HepG2 (cell line): ENCODE results near the gene YPEL3. TPM values are rescaled to one million over a fixed set of nuclear protein-coding genes. Genes with fewer than 3 reads are reported as not detected.
A peak's percentile ranks its signal among the peaks of the same experiment; 100 is the strongest.

ENCODE experiments used
- ARHGAP35 ChIP-seq: sonication (generic); formaldehyde crosslinking; IDR thresholded peaks from 2 replicates; pipeline ENCODE4 v1.9.0; 2022; ENCODE audit warnings: mild to moderate bottlenecking, inconsistent platforms, moderate library complexity, missing genetic modification reagents, borderline replicate concordance
- ATF5 ChIP-seq: sonication (generic); formaldehyde crosslinking; IDR thresholded peaks from 2 replicates; pipeline ENCODE4 v1.4.0; 2020; ENCODE audit warnings: mild to moderate bottlenecking, low read depth, missing genetic modification reagents
- DNMT1 ChIP-seq: sonication (generic); formaldehyde crosslinking; IDR thresholded peaks from 2 replicates; pipeline ENCODE4 v1.5.1; 2020; ENCODE audit warnings: mild to moderate bottlenecking, missing genetic modification reagents
- FOSL1 ChIP-seq: sonication (generic); formaldehyde crosslinking; IDR thresholded peaks from 2 replicates; pipeline ENCODE4 v1.9.0; 2021; ENCODE audit warnings: missing genetic modification reagents, borderline replicate concordance
- HDAC6 ChIP-seq: fragments of 200-600 bp; sonication (generic); IDR thresholded peaks from 2 replicates; pipeline ENCODE4 v1.7.0; 2017; ENCODE audit warnings: mild to moderate bottlenecking, antibody characterized with exemption, low read length, low read depth
- HHEX ChIP-seq: IDR thresholded peaks from 2 replicates; pipeline ENCODE4 v1.6.1; 2016; ENCODE audit warnings: control low read depth
- HNRNPH1 ChIP-seq: fragments of 200-400 bp; formaldehyde crosslinking; optimal IDR thresholded peaks from 2 replicates; pipeline ENCODE3; 2017; ENCODE audit warnings: mild to moderate bottlenecking, low read depth, low read length
- HNRNPL ChIP-seq: fragments of 200-400 bp; formaldehyde crosslinking; IDR thresholded peaks from 2 replicates; pipeline ENCODE4 v1.6.1; 2017; ENCODE audit warnings: mild to moderate bottlenecking, low read depth, low read length
- MXD4 ChIP-seq: IDR thresholded peaks from 2 replicates; pipeline ENCODE4 v1.6.1; 2016; ENCODE audit warnings: mild to moderate bottlenecking, missing biosample characterization, missing genetic modification reagents
- NR1H2 ChIP-seq: sonication (generic); formaldehyde crosslinking; IDR thresholded peaks from 2 replicates; pipeline ENCODE4 v1.8.1; 2022; ENCODE audit warnings: low read depth, missing genetic modification reagents, borderline replicate concordance
- PRPF4 ChIP-seq: fragments of 200-400 bp; formaldehyde crosslinking; IDR thresholded peaks from 2 replicates; pipeline ENCODE4 v1.6.1; 2016; ENCODE audit warnings: low read length, low read depth; ENCODE audit not compliant: poor library complexity, severe bottlenecking
- RFXANK ChIP-seq: IDR thresholded peaks from 2 replicates; pipeline ENCODE4 v1.6.1; 2016
- STAT6 ChIP-seq: sonication (generic); formaldehyde crosslinking; IDR thresholded peaks from 2 replicates; pipeline ENCODE4 v1.4.0; 2020; ENCODE audit warnings: missing genetic modification reagents, mild to moderate bottlenecking, borderline replicate concordance
- TGIF2 ChIP-seq: IDR thresholded peaks from 2 replicates; pipeline ENCODE4 v1.6.1; 2016; ENCODE audit warnings: control low read depth, missing compliant biosample characterization
- THAP7 ChIP-seq: sonication (generic); formaldehyde crosslinking; IDR thresholded peaks from 2 replicates; pipeline ENCODE4 v1.8.1; 2023; ENCODE audit warnings: mild to moderate bottlenecking, missing genetic modification reagents
- THAP9 ChIP-seq: sonication (generic); formaldehyde crosslinking; IDR thresholded peaks from 2 replicates; pipeline ENCODE4; 2020; ENCODE audit warnings: missing genetic modification reagents, mild to moderate bottlenecking, borderline replicate concordance
- TOPORS ChIP-seq: sonication (generic); formaldehyde crosslinking; IDR thresholded peaks from 2 replicates; pipeline ENCODE4 v1.8.0; 2023; ENCODE audit warnings: mild to moderate bottlenecking, missing genetic modification reagents
- ZKSCAN5 ChIP-seq: sonication (generic); formaldehyde crosslinking; IDR thresholded peaks from 2 replicates; pipeline ENCODE4 v1.5.1; 2020; ENCODE audit warnings: mild to moderate bottlenecking, missing genetic modification reagents
- ZNF124 ChIP-seq: sonication (generic); formaldehyde crosslinking; IDR thresholded peaks from 2 replicates; pipeline ENCODE4 v1.4.0; 2020; ENCODE audit warnings: missing genetic modification reagents
- ZNF251 ChIP-seq: sonication (generic); formaldehyde crosslinking; IDR thresholded peaks from 2 replicates; pipeline ENCODE4 v1.9.0; 2021; ENCODE audit warnings: mild to moderate bottlenecking, missing genetic modification reagents
- ZNF317 ChIP-seq: sonication (generic); formaldehyde crosslinking; IDR thresholded peaks from 2 replicates; pipeline ENCODE4 v1.5.0; 2020; ENCODE audit warnings: mild to moderate bottlenecking, missing genetic modification reagents
- ZNF772 ChIP-seq: sonication (generic); formaldehyde crosslinking; IDR thresholded peaks from 2 replicates; pipeline ENCODE4 v1.5.0; 2020; ENCODE audit warnings: mild to moderate bottlenecking, missing genetic modification reagents
- ZNF781 ChIP-seq: sonication (generic); formaldehyde crosslinking; IDR thresholded peaks from 2 replicates; pipeline ENCODE4 v1.5.1; 2020; ENCODE audit warnings: borderline replicate concordance, mild to moderate bottlenecking, missing genetic modification reagents; ENCODE audit errors: not compliant biosample characterization
- ZSCAN20 ChIP-seq: sonication (generic); formaldehyde crosslinking; IDR thresholded peaks from 2 replicates; pipeline ENCODE4 v1.4.0; 2020; ENCODE audit warnings: missing genetic modification reagents, mild to moderate bottlenecking, borderline replicate concordance
- polyA plus RNA-seq, 8 experiments: library from polyadenylated mRNA; depleted of rRNA in 3 of 8; stranded (reverse) in 7 of 8; unstranded in 1 of 8; fragments of >200 nt; fragmentation: Illumina TruSeq in 4 of 8; extraction: Trizol in 4 of 8; gene quantifications; 2 replicates each; pipeline versions ENCODE4 v1.2.1 to v1.2.3, GENCODE V29; 2011 to 2016; ENCODE audit warnings: low read depth in 4 of 8, missing spikeins in 1 of 8, mixed read lengths in 1 of 8; ENCODE audit not compliant: insufficient read depth in 1 of 8
- total RNA-seq, 5 experiments: library from RNA; depleted of rRNA; stranded (reverse); fragments of >200 nt; fragmentation: Illumina TruSeq; extraction: Trizol; gene quantifications; 2 replicates each; pipeline ENCODE4 v1.2.3, GENCODE V29; 2016; ENCODE audit warnings: low read depth in 1 of 5

YPEL3 gene
- total and polyA plus RNA-seq, 2 of the 13 experiments (the other 11 are each of a cell fraction or from before 2014, with no cell fraction given) = 5.4 to 47.0 TPM

GRCh38 chr16:30113031-30113710 lies 17.2 kb upstream of the YPEL3 start, which contains the start of gene GDPD3 (continued):
- no peak for TF ChIP-seq ZNF781 (CRISPR knock-in tag)
- 0 out of 2 replicates have a peak, but pooled peaks have one; percentile 49 for TF ChIP-seq ZNF251 (CRISPR knock-in tag)
- TF ChIP-seq HHEX = no peak
- TF ChIP-seq ATF5 (CRISPR knock-in tag) = no peak
- TF ChIP-seq STAT6 (CRISPR knock-in tag) = no peak
- no peak for TF ChIP-seq PRPF4
- TF ChIP-seq THAP9 (CRISPR knock-in tag) = 0 out of 2 replicates have a peak, but pooled peaks have one; percentile 4
- TF ChIP-seq TOPORS (CRISPR knock-in tag) = no peak
- no peak; the same call in 1 of the 2 replicates for TF ChIP-seq ZNF772 (CRISPR knock-in tag)
- TF ChIP-seq MXD4 (CRISPR knock-in tag) = no peak
- peak; percentile 2 for TF ChIP-seq HNRNPH1
- TF ChIP-seq ZNF317 (CRISPR knock-in tag) = no peak
- no peak for TF ChIP-seq HDAC6
- no peak for TF ChIP-seq ARHGAP35 (CRISPR knock-in tag)
- TF ChIP-seq NR1H2 (CRISPR knock-in tag) = no peak
- no peak for TF ChIP-seq ZKSCAN5
- TF ChIP-seq RFXANK (CRISPR knock-in tag) = no peak
- no peak for TF ChIP-seq TGIF2
- 0 out of 2 replicates have a peak, but pooled peaks have one; percentile 80 for TF ChIP-seq THAP7 (CRISPR knock-in tag)
- TF ChIP-seq ZNF124 (CRISPR knock-in tag) = no peak
- TF ChIP-seq FOSL1 (CRISPR knock-in tag) = no peak
- TF ChIP-seq DNMT1 = no peak
- no peak for TF ChIP-seq ZSCAN20 (CRISPR knock-in tag)
- TF ChIP-seq HNRNPL = 0 out of 2 replicates have a peak, but pooled peaks have one; percentile 45
